Measurements from ENCODE around the gene SPTBN5.

Gene SPTBN5

DNA sequence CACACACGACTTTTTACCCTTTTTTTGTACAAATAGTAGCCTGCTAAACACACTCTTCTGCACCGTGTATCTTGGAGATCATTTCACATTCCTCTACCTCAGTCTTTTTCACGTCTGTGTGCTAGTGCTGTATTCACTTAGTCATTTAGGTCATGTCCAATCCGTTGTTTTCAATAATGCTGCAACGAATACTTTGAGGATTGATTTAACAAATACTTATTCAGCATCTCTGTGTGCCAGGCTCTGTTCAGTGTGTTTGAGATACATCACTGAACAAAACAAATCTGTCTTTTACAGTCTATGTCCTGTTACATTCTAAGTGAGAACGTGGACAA lies 65.1 kb downstream of the SPTBN5 start:
- Histone ChIP-seq H3K27ac (ENCODE audit: low read length) (no peak overlapping the region), H3K27me3 (ENCODE audit: low read depth, low read length) (no peaks in the 10 kb centered on the region), H3K9me3 (ENCODE audit: insufficient read depth, low read length) (no peaks in the 10 kb centered on the region), H3K79me2 (ENCODE audit: low read length) (no peaks in the 10 kb centered on the region), H3K9ac (ENCODE audit: low read length) (peak overlapping the region; percentile 58), H3K4me2 (ENCODE audit: low read length) (peak overlapping the region; percentile 79), H3K4me3 (ENCODE audit: low read length) (peak overlapping the region; percentile 77), H3K4me1 (ENCODE audit: low read length) (peaks cover 5% of the 10 kb centered on the region; the same call in 1 of the 2 replicates), H2AFZ (ENCODE audit: low read depth, low read length) (0 out of 2 replicates have a peak overlapping the region, but pooled peaks have one; percentile 39), H3K36me3 (replicated peaks; ENCODE audit: low read depth, low read length) (no peaks in the 10 kb centered on the region), H4K20me1 (ENCODE audit: insufficient read depth, low read length) (no peaks in the 10 kb centered on the region)
- no peak for TF ChIP-seq EZH2phosphoT487 (IDR thresholded peaks at IDR 0.05; ENCODE audit: low read depth)
- TF ChIP-seq, protein P1, sequence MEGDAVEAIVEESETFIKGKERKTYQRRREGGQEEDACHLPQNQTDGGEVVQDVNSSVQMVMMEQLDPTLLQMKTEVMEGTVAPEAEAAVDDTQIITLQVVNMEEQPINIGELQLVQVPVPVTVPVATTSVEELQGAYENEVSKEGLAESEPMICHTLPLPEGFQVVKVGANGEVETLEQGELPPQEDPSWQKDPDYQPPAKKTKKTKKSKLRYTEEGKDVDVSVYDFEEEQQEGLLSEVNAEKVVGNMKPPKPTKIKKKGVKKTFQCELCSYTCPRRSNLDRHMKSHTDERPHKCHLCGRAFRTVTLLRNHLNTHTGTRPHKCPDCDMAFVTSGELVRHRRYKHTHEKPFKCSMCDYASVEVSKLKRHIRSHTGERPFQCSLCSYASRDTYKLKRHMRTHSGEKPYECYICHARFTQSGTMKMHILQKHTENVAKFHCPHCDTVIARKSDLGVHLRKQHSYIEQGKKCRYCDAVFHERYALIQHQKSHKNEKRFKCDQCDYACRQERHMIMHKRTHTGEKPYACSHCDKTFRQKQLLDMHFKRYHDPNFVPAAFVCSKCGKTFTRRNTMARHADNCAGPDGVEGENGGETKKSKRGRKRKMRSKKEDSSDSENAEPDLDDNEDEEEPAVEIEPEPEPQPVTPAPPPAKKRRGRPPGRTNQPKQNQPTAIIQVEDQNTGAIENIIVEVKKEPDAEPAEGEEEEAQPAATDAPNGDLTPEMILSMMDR (IDR thresholded peaks at IDR 0.05; ENCODE audit: low read depth, low read length) = no peak

DNA sequence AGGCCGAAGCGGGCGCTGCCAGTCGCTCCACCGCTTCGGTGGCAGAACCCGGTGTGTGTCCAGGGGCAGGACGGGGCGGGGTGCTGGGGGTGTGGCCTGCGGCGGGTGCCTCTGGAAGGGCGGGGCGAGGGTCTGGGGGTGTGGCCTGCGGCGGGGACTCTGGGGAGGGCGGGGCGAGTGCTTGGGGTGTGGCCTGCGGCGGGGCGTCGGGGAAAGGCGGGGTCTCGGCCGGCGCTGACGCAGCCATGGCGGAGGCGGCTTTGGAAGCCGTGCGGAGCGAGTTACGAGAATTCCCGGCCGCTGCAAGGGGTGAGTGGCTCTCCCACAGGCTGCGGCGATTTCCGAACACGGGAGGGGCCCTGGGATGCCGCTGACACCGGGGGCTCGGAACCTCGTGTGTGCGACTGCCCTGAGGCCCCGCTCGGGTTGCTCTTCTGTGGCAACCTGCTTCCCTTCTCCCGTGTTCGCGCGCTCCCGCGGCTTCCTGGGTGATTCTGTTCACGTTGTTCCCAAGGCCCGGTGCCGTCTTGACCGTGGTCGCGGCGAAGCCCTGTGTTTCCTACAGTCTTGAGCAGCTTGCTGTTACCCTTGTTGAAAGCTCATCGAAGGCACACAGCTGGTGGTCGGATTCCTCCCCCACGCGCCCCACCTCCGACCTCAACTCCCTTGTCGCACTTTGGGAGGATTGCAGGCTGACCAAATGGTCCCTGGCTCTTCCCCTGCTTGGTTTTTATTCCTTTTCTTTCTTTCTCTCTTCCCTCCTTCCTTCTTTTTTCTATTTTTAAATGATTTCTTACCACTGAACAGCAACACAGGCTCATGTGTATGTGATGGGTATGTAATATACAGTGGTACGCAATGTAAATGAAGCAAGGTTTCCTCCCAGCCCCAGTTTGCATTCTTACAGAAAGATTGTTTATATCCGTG lies 65.7 kb downstream of the SPTBN5 start, which contains the start of gene JMJD7:
TSS of gene JMJD7 (plus strand) at position 213 of the 927 bp plus-strand sequence. CDS start at position 246, 33 bp downstream.
- peak within 1 kb of the TSS; percentile 39; the same call in 1 of the 2 replicates for H2AFZ ChIP-seq (ENCODE audit: low read depth, low read length)
- no peak within 1 kb of the TSS for H3K27ac ChIP-seq (ENCODE audit: low read length)
- H3K36me3 ChIP-seq (replicated peaks; ENCODE audit: low read depth, low read length) = no peaks in the 10 kb centered on the region
- peak within 1 kb of the TSS; percentile 77 for H3K4me3 ChIP-seq (ENCODE audit: low read length)
- peaks cover 5% of the 10 kb centered on the region; the same call in 1 of the 2 replicates for H3K4me1 ChIP-seq (ENCODE audit: low read length)
- H4K20me1 ChIP-seq (ENCODE audit: insufficient read depth, low read length) = no peaks in the 10 kb centered on the region
- H3K4me2 ChIP-seq (ENCODE audit: low read length) = peak within 1 kb of the TSS; percentile 85
- H3K9ac ChIP-seq (ENCODE audit: low read length) = peak within 1 kb of the TSS; percentile 58
- no peaks in the 10 kb centered on the region for H3K9me3 ChIP-seq (ENCODE audit: insufficient read depth, low read length)
- no peaks in the 10 kb centered on the region for H3K27me3 ChIP-seq (ENCODE audit: low read depth, low read length)
- TF ChIP-seq, protein P1 (IDR thresholded peaks at IDR 0.05; ENCODE audit: low read depth, low read length) = no peak
- no peak for TF ChIP-seq EZH2phosphoT487 (IDR thresholded peaks at IDR 0.05; ENCODE audit: low read depth)
- no peaks in the 10 kb centered on the region for H3K79me2 ChIP-seq (ENCODE audit: low read length)

DNA sequence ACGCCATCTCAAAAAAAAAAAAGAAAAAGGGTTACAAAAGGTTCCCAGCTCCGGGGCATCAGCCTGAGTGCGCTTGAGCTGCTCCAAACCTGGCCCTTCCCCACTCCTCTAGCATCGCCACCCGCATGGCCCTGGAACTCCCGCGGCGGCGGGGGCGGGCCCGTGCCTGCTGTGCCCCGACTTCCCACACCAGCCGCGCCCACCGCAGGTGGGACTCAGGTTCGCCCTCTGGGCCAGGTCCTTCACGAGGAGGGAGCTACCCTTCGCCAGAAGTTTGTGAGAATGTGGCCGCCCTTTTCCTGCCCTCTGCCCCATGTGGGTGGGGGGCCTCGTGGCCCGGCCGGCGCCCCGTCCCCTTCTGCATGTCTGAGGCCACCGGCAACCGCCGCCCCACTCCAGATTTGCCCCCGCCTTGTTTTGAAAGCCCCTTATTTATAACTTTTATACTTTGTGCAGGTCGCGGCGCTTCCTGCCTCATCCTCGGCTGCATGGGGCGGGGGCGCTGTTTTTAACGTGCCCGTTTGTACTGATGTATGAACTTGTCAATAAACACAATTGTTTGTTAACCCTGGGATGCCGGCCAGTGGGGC lies 66.5 kb downstream of the SPTBN5 start:
- H3K9me3 ChIP-seq (ENCODE audit: insufficient read depth, low read length) = no peaks in the 10 kb centered on the region
- no peak overlapping the region; the same call in 1 of the 2 replicates for H2AFZ ChIP-seq (ENCODE audit: low read depth, low read length)
- H3K9ac ChIP-seq (ENCODE audit: low read length) = peak overlapping the region; percentile 28; the same call in 1 of the 2 replicates
- no peaks in the 10 kb centered on the region for H4K20me1 ChIP-seq (ENCODE audit: insufficient read depth, low read length)
- H3K4me1 ChIP-seq (ENCODE audit: low read length) = peaks cover 5% of the 10 kb centered on the region; the same call in 1 of the 2 replicates
- no peaks in the 10 kb centered on the region for H3K36me3 ChIP-seq (replicated peaks; ENCODE audit: low read depth, low read length)
- TF ChIP-seq EZH2phosphoT487 (IDR thresholded peaks at IDR 0.05; ENCODE audit: low read depth) = no peak
- TF ChIP-seq, protein P1 (IDR thresholded peaks at IDR 0.05; ENCODE audit: low read depth, low read length) = no peak
- no peaks in the 10 kb centered on the region for H3K79me2 ChIP-seq (ENCODE audit: low read length)
- H3K27ac ChIP-seq (ENCODE audit: low read length) = no peak overlapping the region
- H3K4me3 ChIP-seq (ENCODE audit: low read length) = peak overlapping the region; percentile 77
- H3K4me2 ChIP-seq (ENCODE audit: low read length) = peak overlapping the region; percentile 85
- H3K27me3 ChIP-seq (ENCODE audit: low read depth, low read length) = no peaks in the 10 kb centered on the region
